ENCODE results near the gene OR2AG1.

Gene OR2AG1

DNA sequence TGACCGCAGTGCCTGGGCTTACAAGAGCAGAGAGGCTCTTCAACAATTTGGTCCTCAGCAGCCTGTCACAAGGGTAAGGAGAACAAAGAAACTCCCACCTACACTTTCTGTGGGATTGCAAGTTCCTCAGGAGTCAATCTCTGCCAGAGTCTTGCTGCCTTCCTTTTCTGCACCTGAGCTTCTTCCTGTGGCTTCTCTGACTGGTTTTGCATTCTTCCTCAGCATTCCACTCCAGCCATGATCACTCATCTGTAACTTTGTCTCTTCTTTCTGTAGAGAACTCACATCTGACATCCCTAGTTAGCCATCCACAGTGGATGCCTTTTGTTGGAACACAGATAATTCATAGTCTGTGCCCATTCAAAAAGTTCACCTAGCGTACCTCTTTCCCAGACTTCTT lies 30.8 kb downstream of the OR2AG1 start (continued):
- TF ChIP-seq BCL6B (tag by site-specific recombination; IDR thresholded peaks at IDR 0.05) (no peak), CTCF (tag by site-specific recombination; IDR thresholded peaks at IDR 0.05) (no peak), KLF10 (tag by site-specific recombination; IDR thresholded peaks at IDR 0.05) (no peak), ZSCAN16 (tag by site-specific recombination; IDR thresholded peaks at IDR 0.05) (no peak), ZNF843 (tag by site-specific recombination; IDR thresholded peaks at IDR 0.05) (no peak)

DNA sequence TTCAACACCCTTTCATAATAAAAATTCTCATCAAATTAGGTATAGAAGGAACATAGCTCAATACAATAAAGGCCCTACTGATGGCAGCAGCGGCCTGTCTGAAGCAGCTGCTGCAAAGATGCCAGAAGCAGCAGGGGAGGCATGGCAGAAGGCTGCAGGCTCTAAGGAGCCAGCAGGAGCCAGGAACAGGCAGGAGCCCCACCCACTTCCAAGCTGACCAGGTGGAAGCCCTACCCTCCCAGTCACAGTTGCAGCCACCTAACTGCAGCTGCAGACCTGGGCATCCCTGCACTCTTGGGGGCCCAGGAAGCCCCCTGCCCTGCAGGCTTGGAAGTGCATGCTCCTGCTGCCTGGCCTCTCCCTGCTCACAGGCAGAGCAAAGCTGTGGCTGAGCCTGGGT lies 34.9 kb downstream of the OR2AG1 start:
- Histone ChIP-seq H3K27ac (ENCODE audit: extremely low read depth, low read depth, low read length) (no peak overlapping the region), H3K4me3 (ENCODE audit: low read depth, low read length) (no peak overlapping the region), H3K36me3 (ENCODE audit: control insufficient read depth in 2 of 2, insufficient read depth in 1 of 2, low read length in 2 of 2) (no peaks in the 10 kb centered on the region), H3K9me3 (ENCODE audit: control insufficient read depth, insufficient read depth, low read depth, low read length) (no peaks in the 10 kb centered on the region), H3K4me1 (ENCODE audit: control insufficient read depth, insufficient read depth, low read length) (no peaks in the 10 kb centered on the region)
- TF ChIP-seq ZSCAN18 (tag by site-specific recombination; IDR thresholded peaks at IDR 0.05) (no peak), KLF1 (tag by site-specific recombination; IDR thresholded peaks at IDR 0.05) (no peak), ZNF660 (tag by site-specific recombination; IDR thresholded peaks at IDR 0.05) (no peak), ZNF610 (tag by site-specific recombination; IDR thresholded peaks at IDR 0.05; ENCODE audit: borderline replicate concordance) (no peak), ZNF366 (tag by site-specific recombination; conservative IDR thresholded peaks at IDR 0.05) (no peak), ZNF561 (tag by site-specific recombination; IDR thresholded peaks at IDR 0.05; ENCODE audit: borderline replicate concordance) (no peak), ZNF112 (tag by site-specific recombination; IDR thresholded peaks at IDR 0.05) (no peak), ZNF394 (tag by site-specific recombination; IDR thresholded peaks at IDR 0.05; ENCODE audit: borderline replicate concordance) (no peak), ATF2 (tag by site-specific recombination; IDR thresholded peaks at IDR 0.05; ENCODE audit: low read depth) (no peak), ZNF10 (tag by site-specific recombination; IDR thresholded peaks at IDR 0.05) (no peak), ZNF677 (tag by site-specific recombination; IDR thresholded peaks at IDR 0.05) (no peak), ZNF138 (tag by site-specific recombination; IDR thresholded peaks at IDR 0.05; ENCODE audit: borderline replicate concordance) (no peak), ZNF433 (tag by site-specific recombination; IDR thresholded peaks at IDR 0.05; ENCODE audit: low read depth) (no peak), ZNF701 (tag by site-specific recombination; IDR thresholded peaks at IDR 0.05) (no peak)
- ChIA-PET CTCF (interaction anchor here (0.6 kb wide), 1 partner anchor 112 kb away, joined by 3 read pairs; no protein-coding TSS in a partner anchor), POLR2A (no interaction called here)

DNA sequence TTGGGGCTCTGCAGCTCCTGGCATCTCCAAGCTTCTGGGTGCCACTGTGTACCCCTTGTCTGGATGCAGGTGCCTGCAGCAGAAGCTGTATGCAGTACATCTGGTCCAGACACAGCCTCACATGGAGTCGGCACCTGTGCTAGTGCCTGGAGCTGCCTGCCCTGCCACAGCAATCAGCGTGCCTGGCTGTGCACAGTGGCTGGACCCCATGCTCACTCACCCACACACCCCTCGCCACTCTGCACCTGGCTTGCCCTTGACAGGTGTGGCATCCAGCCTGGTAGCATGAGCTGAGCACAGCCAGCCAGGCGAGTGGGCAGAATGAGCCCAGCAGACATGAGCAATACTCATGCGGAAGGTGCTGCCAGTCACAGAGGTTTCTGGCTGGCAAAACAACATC lies 36.1 kb downstream of the OR2AG1 start:
- H3K36me3 ChIP-seq (ENCODE audit: control insufficient read depth in 2 of 2, insufficient read depth in 1 of 2, low read length in 2 of 2): no peaks in the 10 kb centered on the region
- ChIA-PET POLR2A (no interaction called here), CTCF (no interaction called here)
- no peak for TF ChIP-seq ATF2 (tag by site-specific recombination; IDR thresholded peaks at IDR 0.05; ENCODE audit: low read depth)
- TF ChIP-seq, protein P1, sequence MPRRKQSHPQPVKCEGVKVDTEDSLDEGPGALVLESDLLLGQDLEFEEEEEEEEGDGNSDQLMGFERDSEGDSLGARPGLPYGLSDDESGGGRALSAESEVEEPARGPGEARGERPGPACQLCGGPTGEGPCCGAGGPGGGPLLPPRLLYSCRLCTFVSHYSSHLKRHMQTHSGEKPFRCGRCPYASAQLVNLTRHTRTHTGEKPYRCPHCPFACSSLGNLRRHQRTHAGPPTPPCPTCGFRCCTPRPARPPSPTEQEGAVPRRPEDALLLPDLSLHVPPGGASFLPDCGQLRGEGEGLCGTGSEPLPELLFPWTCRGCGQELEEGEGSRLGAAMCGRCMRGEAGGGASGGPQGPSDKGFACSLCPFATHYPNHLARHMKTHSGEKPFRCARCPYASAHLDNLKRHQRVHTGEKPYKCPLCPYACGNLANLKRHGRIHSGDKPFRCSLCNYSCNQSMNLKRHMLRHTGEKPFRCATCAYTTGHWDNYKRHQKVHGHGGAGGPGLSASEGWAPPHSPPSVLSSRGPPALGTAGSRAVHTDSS (tag by site-specific recombination; IDR thresholded peaks at IDR 0.05): no peak
- no peak for TF ChIP-seq SCRT1 (tag by site-specific recombination; IDR thresholded peaks at IDR 0.05; ENCODE audit: borderline replicate concordance)
- TF ChIP-seq BCL11A (tag by site-specific recombination; IDR thresholded peaks at IDR 0.05; ENCODE audit: low read depth): no peak
- TF ChIP-seq ZNF354C (tag by site-specific recombination; IDR thresholded peaks at IDR 0.05; ENCODE audit: borderline replicate concordance, low read depth): no peak
- TF ChIP-seq ZNF580 (tag by site-specific recombination; IDR thresholded peaks at IDR 0.05): no peak
- no peak for TF ChIP-seq ZIC2 (tag by site-specific recombination; IDR thresholded peaks at IDR 0.05)
- no peaks in the 10 kb centered on the region for H3K4me1 ChIP-seq (ENCODE audit: control insufficient read depth, insufficient read depth, low read length)
- no peak overlapping the region for H3K27ac ChIP-seq (ENCODE audit: extremely low read depth, low read depth, low read length)
- no peaks in the 10 kb centered on the region for H3K9me3 ChIP-seq (ENCODE audit: control insufficient read depth, insufficient read depth, low read depth, low read length)
- no peak overlapping the region for H3K4me3 ChIP-seq (ENCODE audit: low read depth, low read length)

Data from HEK293 (cell line).